Large intestine (tissue), 3 donors: Measurements from ENCODE around the gene HNF1A. TPM values are rescaled to one million over a fixed set of nuclear protein-coding genes. Genes with fewer than 3 reads are reported as not detected.
A peak's percentile ranks its signal among the peaks of the same experiment; 100 is the strongest.

Experiments
- DNase-seq, 2 donors: peaks; one replicate each; pipeline versions ENCODE4 v3.0.0 to v3.0.0-alpha.2; 2013
- H3K27ac ChIP-seq: one replicate; pipeline ENCODE4 v1.5.1; 2013; ENCODE audit warnings: low read length
- H3K27me3 ChIP-seq: 2 replicates; pipeline ENCODE4 v1.6.1; 2013; ENCODE audit warnings: low read length; ENCODE audit not compliant: control insufficient read depth, insufficient read depth
- H3K36me3 ChIP-seq: 2 replicates; pipeline ENCODE4 v1.6.1; 2013; ENCODE audit warnings: low read length; ENCODE audit not compliant: control insufficient read depth, insufficient read depth
- H3K4me1 ChIP-seq: one replicate; pipeline ENCODE4 v1.6.1; 2013; ENCODE audit warnings: low read length; ENCODE audit not compliant: control insufficient read depth, insufficient read depth
- H3K4me3 ChIP-seq: one replicate; pipeline ENCODE4 v1.5.1; 2013; ENCODE audit warnings: low read length
- H3K9me3 ChIP-seq: one replicate; pipeline ENCODE4 v1.6.1; 2013; ENCODE audit warnings: mild to moderate bottlenecking, low read depth, low read length, moderate library complexity; ENCODE audit not compliant: control insufficient read depth
- WGBS: methylation state at CpG from one replicate; pipeline ENCODE4 v1.1.5; 2013; ENCODE audit warnings: low lambda C conversion rate; ENCODE audit not compliant: insufficient coverage; 5-methylcytosine and 5-hydroxymethylcytosine counted together
- polyA plus RNA-seq: library from polyadenylated mRNA; unstranded; fragments of 120-200 nt; gene quantifications from one replicate; pipeline ENCODE4 v1.2.1, GENCODE V29; 2013

The HNF1A gene
- polyA plus RNA-seq, 1 donor = 55.5 TPM

GRCh38 chr12:120956579-120957300 is 21.6 kb upstream of the HNF1A start:
- H3K9me3 ChIP-seq = no peaks in the 10 kb centered on the region
- no CpG with 5 or more reads among the region's 5 CpGs for WGBS
- no peaks in the 10 kb centered on the region for H3K36me3 ChIP-seq
- peak overlapping the region; percentile 69 for H3K27ac ChIP-seq
- no peak overlapping the region for H3K4me3 ChIP-seq
- peak; percentile 72 to 79 for DNase-seq
- no peaks in the 10 kb centered on the region for H3K27me3 ChIP-seq
- H3K4me1 ChIP-seq = peaks cover 52% of the 10 kb centered on the region

DNA sequence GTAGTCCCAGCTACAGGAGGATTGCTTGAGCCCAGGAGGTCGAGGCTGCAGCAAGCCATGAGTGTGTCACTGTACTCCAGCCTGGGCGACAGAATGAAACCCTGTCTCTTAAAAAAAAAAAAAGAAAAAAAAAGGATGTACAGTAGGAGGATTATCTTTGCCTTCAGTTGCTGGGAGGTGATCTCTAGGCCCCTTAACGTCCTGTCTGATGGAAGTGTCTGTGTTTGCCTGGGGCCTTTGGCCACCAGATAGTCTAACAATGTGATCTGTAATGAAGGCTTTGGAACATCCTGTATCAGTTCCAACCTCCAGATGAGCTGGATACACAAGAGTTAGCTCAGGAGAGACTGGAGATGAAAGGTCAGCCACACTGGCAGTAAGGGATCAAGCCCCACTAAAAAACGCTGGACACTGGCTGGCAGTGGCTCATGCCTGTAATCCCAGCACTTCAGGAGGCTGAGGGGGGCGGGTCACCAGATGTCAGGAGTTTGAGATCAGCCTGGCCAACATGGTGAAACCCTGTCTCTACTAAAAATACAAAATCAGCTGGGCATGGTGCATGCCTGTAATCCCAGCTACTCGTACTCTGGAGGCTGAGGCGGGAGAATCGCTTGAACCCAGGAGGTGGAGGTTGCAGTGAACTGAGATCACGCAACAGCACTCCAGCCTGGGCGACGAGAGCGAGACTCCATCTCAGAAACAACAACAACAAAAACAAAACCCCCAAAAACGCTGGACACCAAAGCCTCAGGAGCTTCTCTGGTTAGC is 19.0 kb upstream of the HNF1A start:
- Histone ChIP-seq H3K4me1 (peaks cover 63% of the 10 kb centered on the region), H3K27ac (peak overlapping the region; percentile 99), H3K27me3 (no peaks in the 10 kb centered on the region), H3K36me3 (no peaks in the 10 kb centered on the region), H3K9me3 (no peaks in the 10 kb centered on the region), H3K4me3 (no peak overlapping the region)
- peak in 1 of 2 donors; percentile 70 for DNase-seq
- no CpG with 5 or more reads among the region's 13 CpGs for WGBS

- WGBS = no CpG with 5 or more reads among the region's 7 CpGs
- DNase-seq = peak in 1 of 2 donors; percentile 64
- H3K27ac ChIP-seq = peak overlapping the region; percentile 99
- peaks cover 63% of the 10 kb centered on the region for H3K4me1 ChIP-seq
- H3K36me3 ChIP-seq = no peaks in the 10 kb centered on the region
- no peak overlapping the region for H3K4me3 ChIP-seq
- H3K9me3 ChIP-seq = no peaks in the 10 kb centered on the region
- H3K27me3 ChIP-seq = no peaks in the 10 kb centered on the region
These were observed 17.7 kb upstream of the HNF1A start for GRCh38 chr12:120960657-120961056.

DNA sequence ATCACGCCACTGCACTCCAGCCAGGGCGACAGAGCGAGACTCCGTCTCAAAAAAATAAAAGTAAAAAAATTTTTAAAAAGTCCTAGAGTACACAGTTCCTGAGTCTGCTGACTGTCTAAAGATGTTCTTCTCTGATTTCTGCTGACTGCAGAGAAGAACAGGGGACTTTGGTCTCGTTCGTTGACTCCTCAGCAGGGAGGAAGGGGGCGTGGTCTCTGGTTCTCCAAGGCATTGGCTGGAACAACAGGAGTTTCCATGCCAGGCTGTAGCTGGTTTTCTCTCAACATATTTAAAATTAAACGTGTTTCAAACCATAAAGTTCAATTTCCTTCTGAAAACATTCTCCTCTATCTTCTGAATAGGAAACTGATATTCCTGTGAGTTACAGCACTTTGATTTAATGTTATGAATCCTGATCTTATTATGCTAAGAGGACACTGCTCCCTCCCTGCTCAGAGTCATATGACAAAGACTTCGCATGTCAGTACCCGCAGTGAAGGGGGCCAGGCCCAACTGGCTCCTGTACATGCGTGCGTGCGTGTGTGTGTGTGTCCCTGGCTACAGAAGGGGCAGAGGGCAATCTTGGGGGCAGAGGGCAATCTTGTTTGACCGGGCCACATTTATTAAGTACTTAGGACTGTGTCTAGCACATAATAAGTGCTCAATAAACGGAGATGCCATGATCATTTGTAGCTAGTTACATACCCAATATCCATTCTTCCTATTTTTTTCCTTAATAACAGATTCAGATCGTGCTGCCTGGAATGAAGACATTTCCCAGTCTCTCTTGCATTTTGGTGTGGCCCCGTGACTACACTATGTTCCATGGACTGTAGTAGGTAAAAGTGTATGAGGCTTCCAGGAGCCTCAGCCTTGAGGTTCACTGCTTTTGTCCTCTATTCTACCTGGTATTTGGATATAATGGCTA is 16.5 kb upstream of the HNF1A start:
- H3K4me1 ChIP-seq = peaks cover 53% of the 10 kb centered on the region
- H3K4me3 ChIP-seq = no peak overlapping the region

DNA sequence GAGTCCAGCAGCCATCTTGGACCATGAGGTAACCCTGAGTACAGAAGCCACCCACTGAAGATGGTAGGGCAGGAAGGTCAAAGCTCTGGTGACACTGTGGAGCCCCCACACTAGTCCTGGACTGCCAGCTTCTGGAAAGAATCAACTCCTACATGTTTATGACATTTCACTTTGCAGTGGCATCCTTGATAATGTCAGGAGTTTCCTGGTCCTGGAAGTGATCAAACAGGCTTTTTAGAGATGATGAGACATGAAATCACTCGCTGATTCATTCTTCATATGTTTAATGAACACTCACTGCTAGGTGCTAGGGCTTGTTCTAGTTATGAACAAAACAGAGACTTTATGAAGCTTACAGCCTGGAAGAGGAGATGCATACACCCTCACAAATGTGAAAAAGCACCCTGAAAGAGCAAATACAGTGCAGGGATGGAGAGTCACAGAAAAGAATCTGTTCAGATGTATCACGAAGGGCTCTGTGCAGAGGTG is 15.8 kb upstream of the HNF1A start:
- Histone ChIP-seq H3K27me3 (no peaks in the 10 kb centered on the region), H3K27ac (peak overlapping the region; percentile 99), H3K4me1 (peaks cover 46% of the 10 kb centered on the region), H3K9me3 (peaks cover 3% of the 10 kb centered on the region), H3K4me3 (no peak overlapping the region), H3K36me3 (peaks cover 3% of the 10 kb centered on the region)
- DNase-seq = peak in 1 of 2 donors; percentile 35
- WGBS = no CpG with 5 or more reads among the region's 2 CpGs

More for the DNA sequence above, 16.5 kb upstream of the HNF1A start:
- peak overlapping the region; percentile 99 for H3K27ac ChIP-seq
- DNase-seq = peak; percentile 96 to 98
- no peaks in the 10 kb centered on the region for H3K27me3 ChIP-seq
- WGBS = 20% methylated on average over 1 of the region's 17 CpGs
- peaks cover 3% of the 10 kb centered on the region for H3K9me3 ChIP-seq
- no peaks in the 10 kb centered on the region for H3K36me3 ChIP-seq

DNA sequence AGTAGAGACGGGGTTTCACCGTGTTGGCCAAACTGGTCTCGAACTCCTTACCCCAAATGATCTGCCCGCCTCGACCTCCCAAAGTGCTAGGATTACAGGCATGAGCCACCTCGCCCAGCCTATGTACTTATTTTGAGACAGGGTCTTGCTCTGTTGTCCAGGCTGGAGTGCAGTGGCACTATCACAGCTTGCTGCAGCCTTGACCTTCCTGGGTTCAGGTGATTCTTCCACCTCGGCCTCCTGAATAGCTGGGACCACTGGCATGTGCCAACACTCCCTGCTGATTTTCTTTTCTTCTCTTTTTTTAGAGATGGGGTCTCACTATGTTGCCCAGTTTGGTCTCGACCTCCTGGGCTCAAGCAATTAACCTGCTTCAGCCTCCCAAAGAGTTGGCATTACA is 14.0 kb upstream of the HNF1A start:
- Histone ChIP-seq H3K36me3 (peaks cover 17% of the 10 kb centered on the region), H3K4me3 (no peak overlapping the region), H3K27ac (no peak overlapping the region), H3K27me3 (no peaks in the 10 kb centered on the region), H3K9me3 (peaks cover 3% of the 10 kb centered on the region), H3K4me1 (peaks cover 30% of the 10 kb centered on the region)
- no peak for DNase-seq
- WGBS = no CpG with 5 or more reads among the region's 8 CpGs

DNA sequence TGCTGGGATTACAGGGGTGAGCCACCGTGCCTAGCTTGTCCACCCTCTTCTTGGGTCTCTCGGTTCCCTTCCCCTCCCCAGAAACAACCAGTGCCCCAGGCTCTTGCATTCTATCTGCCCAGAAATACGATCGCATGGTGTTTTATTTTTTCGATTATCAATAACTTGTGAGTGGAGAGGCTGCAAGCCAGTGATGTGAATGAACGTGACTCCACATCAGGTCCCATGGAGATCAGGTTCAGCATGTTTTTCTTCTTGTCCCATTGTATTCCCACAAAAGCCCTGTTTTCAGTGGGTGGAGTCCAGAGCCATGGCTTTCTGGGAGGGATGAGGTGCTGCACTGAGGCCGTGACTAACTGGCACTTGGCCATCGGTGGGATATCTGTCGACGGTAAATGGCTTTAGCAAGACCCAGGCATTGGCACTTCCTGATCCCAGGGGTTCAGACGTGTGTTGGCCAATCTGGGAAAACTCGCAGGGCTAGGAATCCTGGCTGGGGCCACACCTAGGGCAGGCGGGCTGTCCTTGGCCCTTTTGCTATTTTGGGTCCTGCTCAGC is 12.7 kb upstream of the HNF1A start:
- WGBS = 90% methylated on average over 3 of the region's 13 CpGs
- H3K4me1 ChIP-seq = peaks cover 20% of the 10 kb centered on the region
- H3K9me3 ChIP-seq = peaks cover 3% of the 10 kb centered on the region
- peak in 1 of 2 donors; percentile 68 for DNase-seq
- no peak overlapping the region for H3K4me3 ChIP-seq
- peak overlapping the region; percentile 61 for H3K27ac ChIP-seq
- peaks cover 27% of the 10 kb centered on the region for H3K36me3 ChIP-seq
- H3K27me3 ChIP-seq = no peaks in the 10 kb centered on the region

DNA sequence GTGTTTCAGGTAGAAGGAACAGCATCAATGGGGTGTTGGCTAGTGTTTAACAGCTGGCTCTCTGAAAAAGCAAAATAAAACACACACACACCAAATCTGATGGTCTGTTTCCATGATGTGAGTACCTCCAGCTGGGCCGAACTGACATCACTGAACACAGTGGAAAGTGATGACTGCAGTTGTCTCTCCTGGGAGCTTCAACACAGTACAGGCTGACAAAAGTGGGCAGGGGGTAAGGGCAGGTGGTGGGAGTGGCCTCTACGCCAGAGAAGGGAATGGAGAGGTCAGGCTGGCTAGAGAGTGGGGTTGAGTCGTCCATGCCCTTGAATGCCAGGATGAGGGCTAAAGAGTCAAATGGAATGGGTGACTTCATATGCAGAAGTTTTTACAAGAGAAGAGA is 8.0 kb upstream of the HNF1A start:
- no peak overlapping the region for H3K27ac ChIP-seq
- peaks cover 50% of the 10 kb centered on the region for H3K36me3 ChIP-seq
- H3K4me1 ChIP-seq = peaks cover 29% of the 10 kb centered on the region
- DNase-seq = no peak
- no CpG with 5 or more reads among the region's 3 CpGs for WGBS
- H3K27me3 ChIP-seq = no peaks in the 10 kb centered on the region
- peaks cover 3% of the 10 kb centered on the region for H3K9me3 ChIP-seq
- no peak overlapping the region for H3K4me3 ChIP-seq

DNA sequence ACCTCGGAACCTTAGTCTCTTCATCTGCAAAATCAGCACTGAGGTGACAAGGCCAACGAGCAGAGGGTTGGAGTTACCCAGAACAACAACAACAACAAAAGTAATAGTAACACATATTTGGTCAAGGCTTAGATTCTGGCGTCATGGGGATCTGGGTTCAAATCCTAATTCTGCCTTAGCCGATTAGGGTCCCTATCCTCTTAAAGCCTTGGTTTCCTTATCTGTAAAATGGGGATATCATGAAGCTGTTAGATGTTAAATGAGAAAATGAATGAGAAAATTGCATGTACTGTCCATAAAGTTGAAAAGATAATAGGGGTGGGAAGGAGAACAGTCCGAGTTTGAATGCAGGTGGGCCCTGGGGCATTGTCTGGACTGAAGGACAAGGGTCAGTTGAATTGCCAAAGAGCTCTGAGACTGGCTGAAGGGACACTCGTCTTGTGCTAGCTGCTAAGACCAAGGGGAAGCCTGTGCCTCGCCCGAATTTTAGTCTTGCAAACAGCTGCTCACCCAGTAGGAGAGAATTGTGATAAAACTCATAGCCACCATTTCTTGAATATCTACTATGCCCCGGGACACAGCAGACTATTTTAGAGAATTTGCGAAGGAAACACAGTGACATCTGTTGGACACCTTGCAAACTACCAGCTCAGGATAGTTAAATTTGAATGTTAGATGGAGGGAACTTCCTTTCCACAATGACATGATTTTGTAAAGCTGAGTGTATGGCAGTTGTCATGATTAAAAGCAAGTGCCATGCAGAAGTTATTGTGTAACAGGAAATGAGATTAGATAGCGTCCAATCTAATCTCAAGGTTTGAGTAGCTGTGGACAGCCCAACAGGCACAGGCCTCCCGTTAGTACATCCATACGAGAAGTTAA is 6.8 kb upstream of the HNF1A start:
- Histone ChIP-seq H3K36me3 (peaks cover 54% of the 10 kb centered on the region), H3K4me1 (peaks cover 35% of the 10 kb centered on the region), H3K9me3 (no peaks in the 10 kb centered on the region), H3K4me3 (no peak overlapping the region), H3K27ac (peak overlapping the region; percentile 45), H3K27me3 (no peaks in the 10 kb centered on the region)
- 4% methylated on average over 3 of the region's 13 CpGs for WGBS
- peak; percentile 68 to 89 for DNase-seq
